T-helper 17 cell (primary cell): ENCODE measurements around the gene DCPS. TPM values are rescaled to one million over a fixed set of nuclear protein-coding genes. Genes with fewer than 3 reads are reported as not detected.
A peak's percentile ranks its signal among the peaks of the same experiment; 100 is the strongest.

Source experiments
- ATAC-seq: fragments of 150-1000 bp; cut with Tn5 transposase; 2 replicates; pipeline ENCODE4 v1.10.0; 2021; ENCODE audit warnings: mild to moderate bottlenecking, moderate library complexity
- DNase-seq, 3 donors: peaks; one replicate each; pipeline versions ENCODE4 v3.0.0 to v3.0.0-alpha.2; 2020 to 2021
- H3K9me3 ChIP-seq: one replicate; pipeline ENCODE4 v1.7.0; 2013; ENCODE audit warnings: low read length, mild to moderate bottlenecking; ENCODE audit not compliant: control insufficient read depth, poor library complexity, severe bottlenecking
- H3K27ac Mint-ChIP-seq: one replicate; pipeline ENCODE4 v1.8.0; 2022; ENCODE audit warnings: mild to moderate bottlenecking, moderate library complexity, mixed read lengths
- H3K27me3 Mint-ChIP-seq: one replicate; pipeline ENCODE4 v1.8.0; 2022; ENCODE audit warnings: mixed read lengths
- H3K36me3 Mint-ChIP-seq: one replicate; pipeline ENCODE4 v1.8.0; 2022; ENCODE audit warnings: low read depth, mixed read lengths
- H3K4me1 Mint-ChIP-seq: one replicate; pipeline ENCODE4 v1.8.0; 2022; ENCODE audit warnings: mild to moderate bottlenecking, mixed read lengths
- H3K4me3 Mint-ChIP-seq: one replicate; pipeline ENCODE4 v1.8.0; 2022; ENCODE audit warnings: mild to moderate bottlenecking, moderate library complexity, mixed read lengths
- total RNA-seq, 4 donors: library from RNA in 2 of 4; stranded (reverse) in 2 of 4; gene quantifications; one replicate each; pipeline ENCODE4 v1.2.3 and lab custom pipeline; 2022 to 2026

DCPS gene
- total RNA-seq, 2 donors from 2014 or later: 12.1 to 14.9 TPM

GRCh38 chr11:126336671-126337101 is 32.8 kb downstream of the DCPS start:
- DNase-seq (no peak), ATAC-seq (no peak)
- Mint-ChIP-seq H3K4me1 (peaks cover 12% of the 10 kb centered on the region), H3K27me3 (no peaks in the 10 kb centered on the region), H3K27ac (peak overlapping the region; percentile 88), H3K4me3 (no peak overlapping the region), H3K36me3 (peaks cover 7% of the 10 kb centered on the region)
- no peaks in the 10 kb centered on the region for H3K9me3 ChIP-seq

- Mint-ChIP-seq H3K27me3 (no peaks in the 10 kb centered on the region), H3K4me3 (no peak overlapping the region), H3K36me3 (peaks cover 7% of the 10 kb centered on the region), H3K27ac (no peak overlapping the region), H3K4me1 (peaks cover 12% of the 10 kb centered on the region)
- no peaks in the 10 kb centered on the region for H3K9me3 ChIP-seq
- ATAC-seq: no peak
- no peak for DNase-seq
Measured at GRCh38 chr11:126337126-126337473, 33.2 kb downstream of the DCPS start.

GRCh38 chr11:126337474-126338241 is 33.8 kb downstream of the DCPS start:
- H3K4me3 Mint-ChIP-seq: no peak overlapping the region
- H3K27ac Mint-ChIP-seq: peak overlapping the region; percentile 8
- DNase-seq (no peak), ATAC-seq (no peak)
- peaks cover 14% of the 10 kb centered on the region for H3K4me1 Mint-ChIP-seq
- H3K36me3 Mint-ChIP-seq: peaks cover 9% of the 10 kb centered on the region
- no peaks in the 10 kb centered on the region for H3K9me3 ChIP-seq
- no peaks in the 10 kb centered on the region for H3K27me3 Mint-ChIP-seq

GRCh38 chr11:126338346-126339055 is 34.6 kb downstream of the DCPS start:
- Mint-ChIP-seq H3K27me3 (no peaks in the 10 kb centered on the region), H3K36me3 (peaks cover 9% of the 10 kb centered on the region), H3K4me3 (no peak overlapping the region), H3K27ac (peak overlapping the region; percentile 49), H3K4me1 (peaks cover 11% of the 10 kb centered on the region)
- no peaks in the 10 kb centered on the region for H3K9me3 ChIP-seq
- ATAC-seq (no peak), DNase-seq (no peak)

- ATAC-seq: no peak
- H3K9me3 ChIP-seq: no peaks in the 10 kb centered on the region
- H3K36me3 Mint-ChIP-seq: peaks cover 6% of the 10 kb centered on the region
- H3K27me3 Mint-ChIP-seq: no peaks in the 10 kb centered on the region
- H3K27ac Mint-ChIP-seq: peak overlapping the region; percentile 49
- DNase-seq: no peak
- peaks cover 11% of the 10 kb centered on the region for H3K4me1 Mint-ChIP-seq
- H3K4me3 Mint-ChIP-seq: no peak overlapping the region
Measured at GRCh38 chr11:126339073-126339862, 35.4 kb downstream of the DCPS start.

GRCh38 chr11:126339863-126340434 is 36.1 kb downstream of the DCPS start:
- Mint-ChIP-seq H3K4me3 (no peak overlapping the region), H3K27me3 (no peaks in the 10 kb centered on the region), H3K4me1 (peaks cover 10% of the 10 kb centered on the region), H3K36me3 (peaks cover 5% of the 10 kb centered on the region), H3K27ac (no peak overlapping the region)
- DNase-seq (no peak), ATAC-seq (no peak)
- H3K9me3 ChIP-seq: no peaks in the 10 kb centered on the region

GRCh38 chr11:126340960-126341606 is 37.2 kb downstream of the DCPS start:
- peaks cover 9% of the 10 kb centered on the region for H3K4me1 Mint-ChIP-seq
- H3K36me3 Mint-ChIP-seq: peaks cover 4% of the 10 kb centered on the region
- no peaks in the 10 kb centered on the region for H3K27me3 Mint-ChIP-seq
- peak overlapping the region; percentile 4 for H3K27ac Mint-ChIP-seq
- ATAC-seq (no peak), DNase-seq (no peak)
- H3K9me3 ChIP-seq: no peaks in the 10 kb centered on the region
- no peak overlapping the region for H3K4me3 Mint-ChIP-seq

GRCh38 chr11:126341760-126342161 is 37.9 kb downstream of the DCPS start:
- H3K4me3 Mint-ChIP-seq: no peak overlapping the region
- no peak for ATAC-seq
- no peaks in the 10 kb centered on the region for H3K9me3 ChIP-seq
- H3K36me3 Mint-ChIP-seq: peaks cover 4% of the 10 kb centered on the region
- peaks cover 6% of the 10 kb centered on the region for H3K4me1 Mint-ChIP-seq
- H3K27ac Mint-ChIP-seq: peak overlapping the region; percentile 4
- no peaks in the 10 kb centered on the region for H3K27me3 Mint-ChIP-seq
- no peak for DNase-seq

- ATAC-seq (no peak), DNase-seq (no peak)
- no peaks in the 10 kb centered on the region for H3K27me3 Mint-ChIP-seq
- no peaks in the 10 kb centered on the region for H3K9me3 ChIP-seq
- peaks cover 6% of the 10 kb centered on the region for H3K4me1 Mint-ChIP-seq
- H3K36me3 Mint-ChIP-seq: peaks cover 4% of the 10 kb centered on the region
- no peak overlapping the region for H3K27ac Mint-ChIP-seq
- no peak overlapping the region for H3K4me3 Mint-ChIP-seq
Measured at GRCh38 chr11:126343051-126343450, 39.2 kb downstream of the DCPS start.

- ATAC-seq (no peak), DNase-seq (no peak)
- Mint-ChIP-seq H3K4me1 (peaks cover 9% of the 10 kb centered on the region), H3K27me3 (no peaks in the 10 kb centered on the region), H3K4me3 (no peak overlapping the region), H3K36me3 (peaks cover 6% of the 10 kb centered on the region), H3K27ac (peak overlapping the region; percentile 27)
- no peaks in the 10 kb centered on the region for H3K9me3 ChIP-seq
Measured at GRCh38 chr11:126344141-126345080, 40.6 kb downstream of the DCPS start.

GRCh38 chr11:126345283-126345682 is 41.4 kb downstream of the DCPS start:
- DNase-seq: no peak
- no peak for ATAC-seq
- H3K27ac Mint-ChIP-seq: no peak overlapping the region
- no peak overlapping the region for H3K4me3 Mint-ChIP-seq
- H3K36me3 Mint-ChIP-seq: peaks cover 6% of the 10 kb centered on the region
- peaks cover 9% of the 10 kb centered on the region for H3K4me1 Mint-ChIP-seq
- H3K27me3 Mint-ChIP-seq: no peaks in the 10 kb centered on the region
- H3K9me3 ChIP-seq: no peaks in the 10 kb centered on the region
